ENCODE results near the gene CHD5.
A peak's percentile ranks its signal among the peaks of the same experiment; 100 is the strongest.

Gene CHD5

DNA sequence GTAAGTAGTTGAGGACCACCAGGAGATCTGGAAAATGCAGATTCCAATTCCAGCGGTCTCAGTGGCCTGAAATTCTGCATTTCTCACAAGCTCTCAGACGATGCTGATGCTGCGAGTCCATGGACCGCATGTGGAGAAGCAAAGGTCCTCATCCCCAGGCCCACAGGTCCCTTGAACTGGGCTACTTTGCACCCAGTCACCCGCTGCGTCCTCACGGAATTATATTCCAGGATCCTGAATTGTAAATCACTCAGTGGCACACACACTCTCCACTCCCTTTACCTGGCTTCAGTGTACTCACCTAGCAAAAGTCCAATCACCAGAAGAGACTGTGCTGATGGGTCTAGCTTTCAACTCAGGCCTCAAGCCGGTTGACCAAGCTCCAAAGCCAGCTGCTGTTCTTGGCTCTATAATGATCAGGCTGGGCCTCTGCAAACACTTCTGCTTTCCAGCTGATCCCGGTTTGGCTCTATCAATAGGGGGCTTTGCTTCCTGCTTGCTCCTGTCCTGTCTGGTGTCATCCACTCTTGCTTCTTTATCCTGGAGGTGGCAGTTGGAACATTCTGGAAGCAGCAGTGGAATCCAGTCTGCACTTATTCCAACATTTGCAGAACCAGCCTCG is 20.2 kb upstream of the CHD5 start:
- no peak for DNase-seq (ENCODE audit: low spot score)

DNA sequence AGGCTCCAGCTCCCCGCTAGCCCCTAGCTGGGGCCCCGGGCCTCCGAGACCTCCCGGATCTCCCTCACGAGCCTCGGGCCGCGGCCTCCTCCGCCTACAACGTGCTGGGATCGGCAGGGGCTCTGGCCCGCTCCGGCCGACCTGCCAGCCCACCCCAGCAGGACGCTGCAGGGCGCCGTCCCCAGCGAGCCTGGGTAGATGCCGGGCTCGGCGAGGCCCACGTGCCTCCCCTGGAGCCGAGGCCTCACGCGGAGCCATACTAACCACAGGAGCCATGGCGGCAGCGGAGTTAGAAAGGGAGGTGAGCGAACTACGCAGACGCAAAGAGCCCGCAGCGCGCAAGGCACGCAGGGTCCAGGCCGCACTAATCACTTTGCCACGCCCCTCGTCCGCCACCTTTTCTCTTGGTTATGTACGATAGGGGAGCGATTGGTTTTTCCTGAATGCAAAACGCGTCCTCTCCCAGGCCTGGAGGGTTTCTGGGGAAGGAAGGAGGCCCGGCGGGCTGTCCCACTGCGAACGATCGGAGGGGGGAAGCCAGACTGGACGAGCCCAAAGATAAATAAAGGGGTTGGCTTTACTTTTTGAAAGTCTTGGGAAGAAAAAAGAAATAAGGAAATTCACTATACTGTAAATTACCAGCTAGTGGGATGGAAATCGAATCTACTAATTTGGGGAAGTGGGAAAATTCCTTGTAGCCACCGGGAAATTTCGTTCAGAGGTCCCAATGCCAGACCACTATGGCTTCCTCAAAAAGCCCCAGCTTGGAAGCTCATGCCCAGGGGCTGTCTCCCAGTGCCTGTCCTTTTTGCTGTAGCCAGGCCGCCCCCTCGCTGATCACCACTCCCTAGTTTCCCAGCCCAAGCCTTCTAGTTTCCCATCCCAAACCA is 19.4 kb upstream of the CHD5 start, which contains the start of gene RPL22:
TSS of gene RPL22 (minus strand) at position 298 of the 890 bp plus-strand sequence. CDS start at position 276, 22 bp downstream.
- peak; percentile 97 for DNase-seq (ENCODE audit: low spot score)

DNA sequence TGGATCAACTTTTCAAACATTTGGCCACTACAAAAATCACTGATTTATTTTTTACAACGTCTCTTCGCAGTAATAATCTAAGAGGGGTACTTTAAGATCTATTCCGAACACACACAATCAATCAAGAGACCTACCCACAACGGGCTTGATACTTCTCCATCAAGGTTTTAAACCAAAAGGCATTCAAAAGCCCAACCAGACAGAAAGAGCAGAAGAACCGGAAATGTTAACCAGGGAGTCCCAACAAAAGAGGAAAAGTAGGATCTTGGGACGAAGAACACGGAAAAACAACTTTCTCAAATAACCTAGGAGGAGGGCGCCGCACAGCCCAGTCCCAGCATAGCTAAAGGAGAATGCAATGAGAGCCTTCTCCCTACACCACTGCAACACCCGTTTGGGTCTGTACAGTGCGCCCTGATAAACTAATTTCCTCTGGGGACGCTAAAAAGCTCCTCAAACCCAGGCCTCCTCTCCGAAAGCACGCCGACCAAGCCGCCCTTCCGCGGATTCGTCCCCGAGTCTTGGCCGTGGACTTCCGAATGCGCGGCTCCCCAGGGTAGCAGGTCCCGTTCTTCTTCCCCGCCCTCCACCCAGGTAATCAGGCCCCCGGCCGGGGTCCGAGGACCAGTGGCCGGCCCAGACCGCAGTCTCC is 18.7 kb upstream of the CHD5 start:
- DNase-seq (ENCODE audit: low spot score), result no peak

DNA sequence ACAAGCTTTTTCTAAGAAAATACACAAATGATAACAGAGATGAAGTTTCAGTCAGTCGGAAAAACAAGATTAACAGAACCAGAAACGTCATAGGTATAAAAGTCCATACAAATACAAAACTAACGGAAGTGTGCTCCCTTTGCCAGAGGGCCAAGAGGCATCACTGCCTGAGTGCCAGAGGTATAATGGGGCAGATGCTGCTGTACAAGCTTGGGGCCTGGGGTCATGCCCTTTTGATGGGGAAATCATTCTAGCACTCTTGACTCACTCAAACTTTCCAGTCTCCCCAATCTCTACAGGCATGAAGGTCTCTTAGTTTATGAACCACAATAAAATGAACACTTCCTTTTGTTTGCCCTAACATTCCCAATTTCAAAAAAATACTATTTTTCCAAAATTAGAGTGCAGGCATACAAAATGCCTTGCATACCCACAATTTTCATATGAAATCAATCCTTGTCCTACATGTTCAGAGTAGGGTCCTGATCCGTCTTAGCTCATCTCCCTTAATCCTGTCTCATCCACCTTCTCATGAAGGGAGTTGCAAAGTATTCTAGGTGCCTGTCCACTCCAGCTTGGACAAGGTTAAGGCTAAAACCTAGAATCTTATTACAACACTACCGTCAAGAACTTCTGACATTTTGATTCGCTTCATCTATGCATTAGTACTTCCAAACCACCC is 17.8 kb upstream of the CHD5 start:
- DNase-seq (ENCODE audit: low spot score), result no peak

DNA sequence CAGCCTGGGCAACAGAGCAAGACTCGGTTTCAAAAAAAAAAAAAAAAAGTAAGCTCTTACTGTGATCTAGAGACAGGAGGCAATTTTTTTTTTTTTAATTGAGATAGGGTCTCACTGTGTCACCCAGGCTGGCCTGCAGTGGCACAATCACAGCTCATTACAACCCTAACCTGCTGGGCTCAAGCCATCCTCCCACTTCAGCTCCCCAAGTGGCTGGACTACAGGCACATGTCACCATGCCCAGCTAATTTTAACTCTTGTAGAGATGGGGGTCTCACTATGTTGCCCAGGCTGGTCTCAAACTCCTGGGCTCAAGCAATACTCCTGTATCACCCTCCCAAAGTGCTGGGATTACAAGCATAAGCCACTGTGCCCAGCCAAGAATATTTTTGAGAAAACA is 11.8 kb upstream of the CHD5 start:
- DNase-seq (ENCODE audit: low spot score), result no peak

DNA sequence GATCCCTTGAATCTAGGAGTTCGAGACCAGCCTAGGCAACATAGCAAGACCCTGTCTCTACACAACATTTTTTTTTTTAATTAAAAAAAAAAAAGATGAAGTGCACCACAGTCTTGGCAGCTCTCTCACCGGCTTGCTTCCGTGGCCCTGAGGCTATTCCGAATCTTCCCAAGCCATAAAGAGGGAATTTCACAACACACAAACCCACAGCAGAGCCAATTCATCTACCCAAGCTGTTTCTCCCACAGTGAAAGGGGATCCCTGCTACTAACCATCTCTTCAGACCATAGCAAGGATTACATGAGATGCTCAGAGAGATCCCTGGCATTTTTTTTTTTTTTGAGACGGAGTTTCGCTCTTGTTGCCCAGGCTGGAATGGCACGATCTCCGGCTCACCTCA is 8.3 kb upstream of the CHD5 start:
- no peak for DNase-seq (ENCODE audit: low spot score)

DNA sequence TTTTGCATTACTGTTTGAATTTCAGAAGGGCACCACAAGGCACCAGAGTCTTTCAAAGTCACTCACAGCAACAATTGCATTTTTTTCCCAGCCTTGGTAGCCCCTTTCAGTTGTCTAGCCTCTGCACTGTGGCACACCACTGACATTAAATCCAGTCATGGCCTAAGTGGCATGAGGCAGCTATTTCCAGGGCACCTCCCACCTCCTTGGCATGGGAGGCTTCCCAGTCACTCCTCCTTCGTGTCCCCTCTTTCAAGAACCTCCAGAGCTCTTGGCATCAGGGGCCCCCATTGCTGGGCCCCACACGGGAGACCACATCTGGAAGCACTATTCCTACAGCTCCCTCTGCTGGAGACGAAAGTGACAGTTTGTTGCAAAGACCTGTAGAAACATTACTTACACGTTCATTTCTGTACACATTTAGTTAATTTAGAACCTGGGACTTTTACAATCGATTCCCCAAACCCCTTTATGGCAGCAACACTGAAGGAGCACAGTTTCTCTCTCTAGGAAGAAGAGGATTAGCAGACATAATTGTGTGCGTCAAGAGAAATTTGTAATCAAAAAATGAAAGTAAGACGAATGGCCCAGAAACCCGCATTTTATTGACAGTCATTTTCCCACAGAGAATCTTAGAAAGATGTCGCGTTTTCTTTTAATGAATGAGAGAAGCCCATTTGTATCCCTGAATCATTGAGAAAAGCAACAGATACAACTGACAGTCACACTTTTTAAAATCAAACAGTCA is 5.7 kb upstream of the CHD5 start:
- no peak for DNase-seq (ENCODE audit: low spot score)

DNA sequence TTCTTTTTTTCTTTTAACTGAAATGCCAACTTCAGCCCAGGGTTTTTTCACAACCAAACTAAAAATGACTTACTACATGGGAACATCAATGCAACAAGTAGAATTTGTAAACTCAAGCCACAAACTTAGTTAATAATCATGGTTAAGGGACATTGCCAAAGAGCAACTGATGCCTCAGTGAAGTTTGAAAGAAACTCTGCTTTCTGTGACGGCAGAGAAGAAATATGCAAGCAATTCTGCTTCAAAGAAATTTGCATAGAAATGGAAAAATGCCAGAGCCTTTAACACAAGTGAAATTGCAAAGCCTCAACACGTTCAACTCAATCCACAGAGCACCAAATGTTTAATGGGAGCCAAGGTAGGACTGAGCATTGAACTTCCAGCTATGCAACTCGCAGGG is 5.0 kb upstream of the CHD5 start:
- DNase-seq (ENCODE audit: low spot score), result no peak

DNA sequence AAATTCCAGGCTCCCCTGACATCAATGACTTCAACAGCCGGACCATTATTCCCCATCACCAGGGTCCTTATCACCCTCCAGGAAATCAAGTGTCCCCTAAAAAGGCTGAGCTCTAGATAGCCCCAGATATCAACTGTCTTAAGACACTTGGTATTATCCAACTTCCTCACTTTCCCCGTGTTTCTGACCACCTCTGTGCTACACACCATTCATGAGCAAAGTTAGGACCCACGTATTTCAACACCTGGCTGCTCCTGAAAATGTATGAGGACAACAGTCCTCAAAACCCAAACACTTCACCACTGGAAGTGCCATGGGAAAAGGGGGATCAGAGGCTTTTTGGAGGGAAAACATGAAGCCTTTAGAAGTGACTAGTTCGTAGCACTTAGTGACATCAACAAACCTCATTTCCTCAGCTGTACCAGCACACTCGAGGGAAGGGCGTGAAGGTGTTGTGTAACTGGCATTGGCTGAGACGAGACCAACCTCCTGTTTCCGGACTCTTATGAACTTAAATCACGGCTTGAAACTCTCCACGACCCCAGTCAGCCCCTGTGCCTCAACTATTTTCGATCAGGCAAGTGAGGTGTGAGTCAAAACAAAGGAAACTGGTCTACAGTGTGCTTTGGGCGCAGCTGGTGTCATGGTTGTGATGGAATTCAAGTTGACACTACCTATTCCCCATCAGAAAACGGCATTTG is 4.1 kb upstream of the CHD5 start:
- DNase-seq (ENCODE audit: low spot score), result no peak

DNA sequence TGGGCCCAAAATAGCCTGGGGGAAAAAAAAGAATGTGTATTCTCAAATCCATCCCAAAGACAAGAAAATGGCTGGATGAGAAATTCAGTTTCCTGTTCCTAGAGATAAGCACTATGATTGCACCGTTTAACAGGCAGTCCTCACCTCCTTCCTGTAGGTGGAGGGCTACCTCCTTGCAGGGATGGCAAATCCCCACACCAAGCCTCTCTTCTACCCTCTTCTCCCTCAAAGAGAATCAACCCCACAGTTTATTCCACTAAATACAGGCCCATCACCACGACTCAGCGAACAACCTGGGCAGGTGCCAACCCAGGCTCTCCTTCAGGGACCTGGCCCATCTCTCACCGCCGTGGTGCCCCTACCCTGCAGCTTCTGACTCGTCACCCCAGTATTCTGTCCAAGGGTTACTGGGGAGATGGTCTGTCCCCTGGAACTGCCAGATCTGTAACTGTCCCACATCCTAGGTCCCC is 3.4 kb upstream of the CHD5 start:
- no peak for DNase-seq (ENCODE audit: low spot score)

DNA sequence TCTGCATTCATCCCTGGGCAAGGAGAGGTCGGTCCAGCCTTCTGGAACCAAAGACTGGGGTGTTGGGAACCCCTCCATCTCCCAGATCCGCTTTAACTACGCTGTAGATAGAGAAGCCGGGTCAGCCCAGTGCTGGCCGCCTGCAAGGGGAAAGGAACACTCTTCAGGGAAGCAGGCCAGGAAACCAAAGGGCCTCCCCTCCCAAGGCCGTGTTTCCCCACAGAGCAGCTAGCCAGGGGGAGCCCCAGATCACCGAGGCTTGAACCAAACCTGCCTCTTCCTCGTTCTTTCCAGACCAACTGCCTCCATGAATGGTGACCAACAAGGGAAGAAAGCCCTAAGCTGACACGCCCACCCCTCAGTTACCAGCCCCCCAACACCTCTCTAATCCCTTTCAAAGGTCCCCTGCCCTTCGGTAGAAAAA is 1.2 kb upstream of the CHD5 start:
- DNase-seq (ENCODE audit: low spot score), result no peak

DNA sequence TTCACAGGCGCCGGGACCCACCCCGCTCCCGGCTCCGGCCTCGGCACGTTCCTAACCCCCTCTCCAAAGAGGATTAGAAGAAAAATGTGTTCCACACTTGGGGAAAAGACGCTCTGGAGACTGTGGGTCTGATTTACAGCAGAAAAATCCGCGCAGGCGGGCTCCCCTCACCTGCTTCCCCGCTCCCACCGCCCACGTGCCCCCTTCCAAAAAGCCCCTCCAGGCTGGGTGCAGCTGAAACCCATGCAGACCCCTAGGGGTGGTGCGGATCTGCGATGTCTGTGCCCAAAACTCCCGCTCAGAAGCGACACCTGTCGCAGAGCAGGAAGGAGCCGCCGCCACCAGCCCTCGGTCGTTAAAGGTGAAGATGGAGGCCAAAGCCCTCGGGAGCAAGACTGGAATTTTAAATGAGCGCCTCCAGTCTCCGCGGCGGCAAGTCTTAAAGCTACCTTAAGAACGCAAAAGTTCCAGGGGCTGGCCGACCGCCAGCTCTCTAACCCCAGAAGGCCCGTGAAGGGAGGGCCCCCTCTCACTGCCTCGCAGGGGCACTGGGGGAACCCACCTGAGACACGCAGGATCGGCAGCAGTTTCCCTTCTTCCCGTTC is 688 bp upstream of the CHD5 start:
- DNase-seq (ENCODE audit: low spot score), result no peak

DNA sequence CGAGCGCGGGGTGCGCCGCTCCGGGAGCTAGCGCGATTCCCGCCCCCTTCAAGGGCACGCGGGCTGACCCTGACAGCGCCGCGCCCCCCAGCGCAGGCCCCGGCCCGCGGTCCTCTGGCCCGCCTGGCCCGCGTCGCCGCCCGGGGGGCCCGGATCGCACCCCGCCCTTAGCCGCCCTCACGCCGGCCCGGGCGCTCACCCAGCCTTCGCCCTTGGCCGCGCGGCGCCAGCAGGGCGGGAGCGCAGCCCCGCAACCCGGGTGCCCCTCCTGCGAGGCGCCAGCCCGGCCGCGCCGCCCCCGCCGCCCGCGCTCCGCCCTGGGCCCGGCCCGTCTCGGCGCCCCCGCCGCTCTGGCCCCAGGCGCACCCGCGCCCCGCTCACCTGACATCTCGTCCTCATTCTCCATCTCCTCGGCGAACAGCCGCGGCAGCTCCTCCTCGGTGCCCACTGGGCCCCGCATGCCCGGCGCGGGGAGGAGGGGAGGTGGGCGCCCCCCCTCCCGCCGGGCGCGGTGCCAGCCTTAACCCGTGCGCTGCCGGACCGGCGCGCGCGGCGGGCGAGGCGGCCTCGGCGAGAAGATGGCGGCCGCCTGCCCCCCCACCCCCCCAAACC is 451 bp downstream of the CHD5 start:
- DNase-seq (ENCODE audit: low spot score), result no peak

DNA sequence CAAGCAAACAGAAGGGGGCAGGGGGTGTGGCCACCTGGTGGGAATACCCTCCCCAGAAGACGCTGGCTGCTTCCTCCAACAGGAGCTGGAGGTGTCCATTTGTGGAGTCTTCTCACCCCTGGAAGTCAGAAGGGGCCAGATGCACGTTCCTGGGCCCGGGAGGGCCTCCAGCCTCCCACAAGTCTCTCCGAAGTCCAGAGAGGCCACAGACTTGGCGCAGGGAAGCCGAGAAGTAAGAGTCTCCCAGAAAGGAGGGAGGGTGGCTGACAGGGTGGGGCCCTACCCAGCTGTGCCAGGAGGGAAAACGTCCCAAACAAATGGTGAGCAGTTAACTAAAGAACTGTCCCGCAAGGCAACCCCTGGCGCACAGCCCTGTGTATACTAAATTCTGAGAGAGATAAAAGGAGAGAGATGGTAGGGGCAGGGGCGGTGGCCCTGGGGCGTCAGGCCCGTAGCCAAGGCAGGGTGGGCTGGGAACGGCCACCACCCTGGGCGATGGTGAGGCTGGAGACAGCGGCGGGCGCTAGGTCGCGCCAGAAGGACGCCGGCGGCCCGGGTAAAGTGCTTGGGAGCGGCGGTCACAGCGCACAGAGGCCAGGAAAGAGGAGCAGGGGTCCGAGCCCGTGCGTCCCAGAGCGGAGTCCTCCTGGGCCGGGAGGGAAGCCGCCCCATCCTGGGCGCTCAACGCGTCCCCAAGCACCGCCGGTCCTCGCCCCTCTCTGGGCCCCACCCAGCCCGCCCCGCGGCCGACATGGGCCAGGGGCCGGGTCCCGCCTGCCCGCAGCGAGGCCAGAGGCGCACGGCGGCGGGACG is 1.2 kb downstream of the CHD5 start:
- DNase-seq (ENCODE audit: low spot score), result no peak

DNA sequence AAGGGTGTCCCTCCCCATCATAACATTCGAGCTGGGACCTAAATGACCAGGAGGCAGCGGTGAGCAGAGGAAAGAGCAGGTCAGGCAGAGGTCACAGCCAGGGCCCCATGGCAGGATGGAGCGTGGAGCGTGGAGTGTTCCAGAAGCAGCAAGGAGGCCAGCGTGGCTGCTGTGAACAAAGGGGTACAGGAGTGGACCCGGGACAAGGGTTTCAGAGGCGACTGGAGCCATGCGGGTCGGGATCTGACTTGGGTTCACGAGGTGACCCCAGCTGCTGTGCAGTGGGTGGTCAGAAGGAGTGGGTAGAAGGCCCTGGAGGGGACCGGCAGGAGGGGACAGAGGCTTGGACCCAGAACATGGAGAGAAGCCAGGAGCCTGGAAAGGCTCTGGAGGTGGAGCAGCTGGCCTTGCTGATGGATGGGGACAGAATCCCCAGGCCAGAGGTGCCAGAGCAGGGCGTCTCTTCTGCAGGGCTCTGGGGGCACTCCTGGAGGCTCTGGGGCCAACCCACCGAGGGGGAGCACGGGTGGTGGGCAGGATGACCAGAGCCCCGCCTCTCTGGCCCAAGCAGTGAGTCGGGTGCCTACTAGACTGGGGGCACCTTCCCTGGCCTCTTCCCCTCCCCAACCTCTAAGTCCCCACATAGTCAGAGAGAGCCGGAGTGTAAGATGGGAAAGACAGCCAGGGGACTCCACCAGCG is 2.3 kb downstream of the CHD5 start:
- no peak for DNase-seq (ENCODE audit: low spot score)

DNA sequence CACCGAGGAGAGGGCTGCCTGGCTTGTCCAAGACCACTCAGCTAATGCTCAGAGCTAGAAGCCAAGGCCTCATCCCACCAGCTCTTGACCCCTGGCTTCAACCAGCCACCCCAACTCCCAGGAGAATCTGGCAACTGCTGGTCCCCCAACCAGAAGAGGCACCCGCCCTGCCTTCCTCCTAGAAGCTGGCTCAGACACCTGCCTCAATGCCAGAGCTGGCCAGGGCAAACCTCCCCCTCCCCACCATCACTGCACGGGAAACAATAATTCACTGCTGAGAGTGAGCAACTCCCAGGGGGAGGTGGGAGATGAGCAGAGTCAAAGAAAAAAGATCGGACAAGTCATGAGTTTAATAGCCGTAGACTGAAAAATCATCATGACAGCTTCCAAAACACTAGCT is 3.3 kb downstream of the CHD5 start:
- DNase-seq (ENCODE audit: low spot score), result no peak

DNA sequence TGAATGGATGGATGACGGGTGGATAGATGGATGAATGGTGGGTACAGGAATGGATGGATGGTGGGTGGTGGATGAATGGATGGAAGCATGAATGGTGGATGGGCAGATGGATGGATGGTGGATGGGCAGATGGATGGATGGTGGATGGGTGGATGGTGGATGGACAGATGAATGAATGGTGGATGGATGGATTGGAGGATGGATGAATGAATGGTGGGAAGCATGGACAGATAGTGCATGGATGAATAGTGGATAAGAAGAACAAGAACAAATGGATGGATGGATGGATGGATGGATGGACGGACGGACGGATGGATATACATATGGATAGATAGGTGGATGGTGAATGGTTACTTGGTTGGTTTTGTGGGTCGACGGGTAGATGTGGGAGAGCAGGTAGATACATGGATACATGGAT is 4.7 kb downstream of the CHD5 start:
- no peak for DNase-seq (ENCODE audit: low spot score)

DNA sequence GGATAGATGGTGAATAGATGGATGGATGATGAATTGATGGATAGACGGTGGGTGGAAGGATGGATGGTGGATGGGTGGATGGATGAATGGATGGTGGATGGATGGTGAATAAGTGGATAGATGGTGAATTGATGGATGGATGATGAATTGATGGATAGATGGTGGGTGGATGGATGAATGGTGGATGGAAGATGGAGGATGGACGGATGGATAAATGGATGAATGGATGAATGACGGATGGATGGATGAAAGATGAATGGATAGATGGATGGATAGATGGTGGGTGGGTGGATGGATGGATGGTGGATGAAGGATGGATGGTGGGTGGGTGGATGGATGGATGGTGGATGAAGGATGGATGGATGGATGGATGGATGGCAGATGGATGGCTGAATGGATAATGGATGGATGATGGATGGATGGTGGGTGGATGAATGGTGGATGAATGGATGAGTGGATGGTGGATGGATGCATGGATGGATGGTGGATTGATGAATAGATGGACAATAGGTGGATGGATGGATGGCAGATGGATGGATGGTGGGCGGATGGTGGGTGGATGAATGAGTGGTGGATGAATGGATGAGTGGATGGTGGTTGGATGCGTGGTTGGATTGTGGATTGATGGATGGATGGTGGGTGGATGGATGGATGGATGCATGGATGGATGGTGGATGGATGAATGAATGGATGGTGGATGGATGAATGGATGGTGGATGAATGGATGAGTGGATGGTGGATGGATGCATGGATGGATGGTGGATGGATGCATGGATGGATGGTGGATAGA is 5.3 kb downstream of the CHD5 start:
- no peak for DNase-seq (ENCODE audit: low spot score)

All from GM03348 (cell line).